Neural cell (in vitro differentiated cells): Measurements from ENCODE around the gene DNAJC16.

ENCODE experiments used
- CTCF ChIP-seq: fragments of 450-650 bp; IDR thresholded peaks from 2 replicates; pipeline ENCODE4 v1.5.1; 2014; ENCODE audit warnings: antibody characterized with exemption, mild to moderate bottlenecking, moderate library complexity; ENCODE audit not compliant: poor library complexity, severe bottlenecking
- EP300 ChIP-seq: fragments of 450-650 bp; conservative IDR thresholded peaks from 2 replicates; pipeline ENCODE4 v1.6.1; 2014; ENCODE audit warnings: antibody characterized with exemption, mild to moderate bottlenecking, moderate library complexity; ENCODE audit not compliant: poor library complexity, severe bottlenecking
- EZH2 ChIP-seq: fragments of 200-600, 300-800 bp; shearing (Covaris generic), sonication (generic); IDR thresholded peaks from 2 replicates; pipeline ENCODE4 v1.6.1; 2014; ENCODE audit warnings: antibody characterized with exemption, low read length, borderline replicate concordance, mild to moderate bottlenecking; ENCODE audit not compliant: insufficient read depth, poor library complexity, severe bottlenecking
- MXI1 ChIP-seq: fragments of 450-650 bp; conservative IDR thresholded peaks from 2 replicates; pipeline ENCODE4 v1.6.1; 2014; ENCODE audit warnings: antibody characterized with exemption, mild to moderate bottlenecking; ENCODE audit not compliant: poor library complexity, severe bottlenecking
- RAD21 ChIP-seq: fragments of 450-650 bp; conservative IDR thresholded peaks from 2 replicates; pipeline ENCODE4 v1.6.1; 2014; ENCODE audit warnings: antibody characterized with exemption, mild to moderate bottlenecking, moderate library complexity
- SMC3 ChIP-seq: fragments of 450-650 bp; conservative IDR thresholded peaks from 2 replicates; pipeline ENCODE4 v1.6.1; 2014; ENCODE audit warnings: antibody characterized with exemption, mild to moderate bottlenecking, moderate library complexity; ENCODE audit not compliant: poor library complexity

- no peak for TF ChIP-seq EZH2
- no peak for TF ChIP-seq CTCF
- TF ChIP-seq MXI1 = no peak
- no peak for TF ChIP-seq SMC3
- no peak for TF ChIP-seq EP300
- no peak for TF ChIP-seq RAD21
Observed at GRCh38 chr1:15620155-15620545, 93.5 kb downstream of the DNAJC16 start.
